ENCODE measurements around the gene TENM4. TPM values are rescaled to one million over a fixed set of nuclear protein-coding genes. Genes with fewer than 3 reads are reported as not detected.
A peak's percentile ranks its signal among the peaks of the same experiment; 100 is the strongest.

Gene TENM4
- total and polyA plus RNA-seq, 2 experiments from 2014 or later: 19.0 to 105 TPM

DNA sequence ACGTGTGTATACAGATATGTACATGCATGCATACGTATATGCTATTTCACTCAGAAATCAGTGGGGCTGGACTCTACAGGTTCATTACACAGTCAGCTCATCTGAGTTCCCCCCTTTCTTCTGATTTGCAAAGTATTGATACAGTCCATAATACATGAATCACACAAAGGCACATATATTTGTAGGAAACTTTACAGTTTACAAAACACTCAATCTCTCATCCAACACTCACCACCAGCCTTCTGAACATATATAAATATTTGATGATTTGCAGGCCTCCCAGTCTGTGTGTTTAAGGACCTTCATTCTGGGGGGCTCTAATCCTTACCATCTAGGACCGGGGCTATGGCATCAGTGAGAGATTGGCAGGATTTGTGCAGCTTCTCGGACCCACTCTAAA lies 293.8 kb downstream of the TENM4 start:
- TF ChIP-seq, protein P1, sequence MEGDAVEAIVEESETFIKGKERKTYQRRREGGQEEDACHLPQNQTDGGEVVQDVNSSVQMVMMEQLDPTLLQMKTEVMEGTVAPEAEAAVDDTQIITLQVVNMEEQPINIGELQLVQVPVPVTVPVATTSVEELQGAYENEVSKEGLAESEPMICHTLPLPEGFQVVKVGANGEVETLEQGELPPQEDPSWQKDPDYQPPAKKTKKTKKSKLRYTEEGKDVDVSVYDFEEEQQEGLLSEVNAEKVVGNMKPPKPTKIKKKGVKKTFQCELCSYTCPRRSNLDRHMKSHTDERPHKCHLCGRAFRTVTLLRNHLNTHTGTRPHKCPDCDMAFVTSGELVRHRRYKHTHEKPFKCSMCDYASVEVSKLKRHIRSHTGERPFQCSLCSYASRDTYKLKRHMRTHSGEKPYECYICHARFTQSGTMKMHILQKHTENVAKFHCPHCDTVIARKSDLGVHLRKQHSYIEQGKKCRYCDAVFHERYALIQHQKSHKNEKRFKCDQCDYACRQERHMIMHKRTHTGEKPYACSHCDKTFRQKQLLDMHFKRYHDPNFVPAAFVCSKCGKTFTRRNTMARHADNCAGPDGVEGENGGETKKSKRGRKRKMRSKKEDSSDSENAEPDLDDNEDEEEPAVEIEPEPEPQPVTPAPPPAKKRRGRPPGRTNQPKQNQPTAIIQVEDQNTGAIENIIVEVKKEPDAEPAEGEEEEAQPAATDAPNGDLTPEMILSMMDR (IDR thresholded peaks at IDR 0.05; ENCODE audit: low read depth, low read length): no peak
- H3K4me3 ChIP-seq: no peak overlapping the region
- no peaks in the 10 kb centered on the region for H3K9me3 ChIP-seq (ENCODE audit: low read depth)
- H3K4me1 ChIP-seq (ENCODE audit: low read depth): peaks cover 10% of the 10 kb centered on the region
- H3K27me3 ChIP-seq: no peaks in the 10 kb centered on the region
- no peak overlapping the region for H3K27ac ChIP-seq
- no peaks in the 10 kb centered on the region for H3K36me3 ChIP-seq
- no peak for DNase-seq (ENCODE audit: low read depth in 1 of 2, low spot score in 1 of 2)

DNA sequence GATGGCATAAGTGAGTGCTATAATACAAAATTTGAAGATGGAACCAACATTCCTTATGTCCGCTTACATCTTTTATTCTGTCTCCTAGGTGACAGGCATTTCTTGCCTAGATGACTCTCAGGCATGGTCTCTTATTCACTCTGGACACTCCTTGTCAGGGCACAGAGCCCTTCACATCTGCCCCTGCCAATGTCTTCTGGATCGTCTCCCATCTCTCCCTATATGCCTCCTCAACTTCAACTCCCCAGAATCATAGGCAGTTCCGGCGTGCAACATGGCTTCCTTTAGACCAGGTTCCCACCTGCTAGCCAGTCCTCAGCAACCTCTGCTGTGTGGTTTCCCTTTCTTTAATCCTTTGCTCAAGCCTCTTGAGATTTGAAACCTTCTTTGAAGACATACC lies 300.9 kb downstream of the TENM4 start:
- TF ChIP-seq, protein P1 (IDR thresholded peaks at IDR 0.05; ENCODE audit: low read depth, low read length): no peak
- Histone ChIP-seq H3K27ac (no peak overlapping the region), H3K36me3 (no peaks in the 10 kb centered on the region), H3K4me1 (ENCODE audit: low read depth) (no peaks in the 10 kb centered on the region), H3K9me3 (ENCODE audit: low read depth) (no peaks in the 10 kb centered on the region), H3K4me3 (no peak overlapping the region), H3K27me3 (no peaks in the 10 kb centered on the region)
- DNase-seq (ENCODE audit: low read depth in 1 of 2, low spot score in 1 of 2): no peak

- H3K4me3 ChIP-seq: no peak overlapping the region
- H3K36me3 ChIP-seq: no peaks in the 10 kb centered on the region
- H3K4me1 ChIP-seq (ENCODE audit: low read depth): no peaks in the 10 kb centered on the region
- DNase-seq (ENCODE audit: low read depth in 1 of 2, low spot score in 1 of 2): no peak
- no peaks in the 10 kb centered on the region for H3K27me3 ChIP-seq
- no peak overlapping the region for H3K27ac ChIP-seq
- H3K9me3 ChIP-seq (ENCODE audit: low read depth): no peaks in the 10 kb centered on the region
- TF ChIP-seq, protein P1 (IDR thresholded peaks at IDR 0.05; ENCODE audit: low read depth, low read length): no peak
Measured at GRCh38 chr11:79129702-79130101, 311.1 kb downstream of the TENM4 start.

GRCh38 chr11:79128291-79128690 lies 312.5 kb downstream of the TENM4 start:
- Histone ChIP-seq H3K36me3 (no peaks in the 10 kb centered on the region), H3K4me1 (ENCODE audit: low read depth) (no peaks in the 10 kb centered on the region), H3K9me3 (ENCODE audit: low read depth) (no peaks in the 10 kb centered on the region), H3K4me3 (no peak overlapping the region), H3K27me3 (no peaks in the 10 kb centered on the region), H3K27ac (no peak overlapping the region)
- TF ChIP-seq, protein P1 (IDR thresholded peaks at IDR 0.05; ENCODE audit: low read depth, low read length): no peak
- DNase-seq (ENCODE audit: low read depth in 1 of 2, low spot score in 1 of 2): no peak

- H3K4me1 ChIP-seq (ENCODE audit: low read depth): peaks cover 29% of the 10 kb centered on the region
- no peak overlapping the region for H3K27ac ChIP-seq
- no peaks in the 10 kb centered on the region for H3K9me3 ChIP-seq (ENCODE audit: low read depth)
- no peaks in the 10 kb centered on the region for H3K27me3 ChIP-seq
- TF ChIP-seq, protein P1 (IDR thresholded peaks at IDR 0.05; ENCODE audit: low read depth, low read length): no peak
- no peak for DNase-seq (ENCODE audit: low read depth in 1 of 2, low spot score in 1 of 2)
- no peaks in the 10 kb centered on the region for H3K36me3 ChIP-seq
- H3K4me3 ChIP-seq: no peak overlapping the region
Measured at GRCh38 chr11:79122759-79123158, 318.1 kb downstream of the TENM4 start.

DNA sequence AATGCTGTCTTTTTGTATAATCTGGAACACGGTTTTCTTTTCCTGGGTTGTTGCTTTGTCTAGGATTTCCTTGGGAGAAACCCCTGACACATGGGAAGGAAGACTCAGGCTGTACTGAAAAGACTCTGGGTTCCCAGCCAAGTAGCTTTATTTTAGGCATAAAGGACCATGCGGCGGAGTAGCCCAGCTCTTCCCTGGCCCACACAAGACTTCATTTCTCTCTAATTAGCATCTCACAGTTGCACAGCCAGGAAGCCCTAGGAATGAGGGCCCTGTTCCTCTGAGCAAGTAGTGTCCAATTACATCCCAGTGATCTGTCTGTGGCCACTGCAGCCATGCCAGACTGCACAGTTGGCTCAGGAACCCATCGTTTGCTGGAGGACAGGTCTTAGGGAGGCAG lies 319.5 kb downstream of the TENM4 start:
- TF ChIP-seq, protein P1 (IDR thresholded peaks at IDR 0.05; ENCODE audit: low read depth, low read length): no peak
- peak in 1 of 2 donors; percentile 30 for DNase-seq (ENCODE audit: low read depth in 1 of 2, low spot score in 1 of 2)
- Histone ChIP-seq H3K4me1 (ENCODE audit: low read depth) (peaks cover 29% of the 10 kb centered on the region), H3K9me3 (ENCODE audit: low read depth) (no peaks in the 10 kb centered on the region), H3K27ac (peak overlapping the region; percentile 70), H3K36me3 (no peaks in the 10 kb centered on the region), H3K4me3 (no peak overlapping the region), H3K27me3 (no peaks in the 10 kb centered on the region)

Data from cardiac muscle cell (in vitro differentiated cells and primary cell).